PC-9 (cell line): Measurements from ENCODE around the gene SDR42E2.

Experiments
- CTCF ChIP-seq: fragments of 200-600 bp; sonication (generic); conservative IDR thresholded peaks from 2 replicates; pipeline ENCODE4 v1.6.1; 2017; ENCODE audit warnings: mixed run types, antibody characterized with exemption, mild to moderate bottlenecking, moderate library complexity
- EZH2 ChIP-seq: fragments of 200-600 bp; sonication (generic); IDR thresholded peaks from 2 replicates; pipeline ENCODE4 v1.8.0; 2017; ENCODE audit warnings: antibody characterized with exemption, low read depth

DNA sequence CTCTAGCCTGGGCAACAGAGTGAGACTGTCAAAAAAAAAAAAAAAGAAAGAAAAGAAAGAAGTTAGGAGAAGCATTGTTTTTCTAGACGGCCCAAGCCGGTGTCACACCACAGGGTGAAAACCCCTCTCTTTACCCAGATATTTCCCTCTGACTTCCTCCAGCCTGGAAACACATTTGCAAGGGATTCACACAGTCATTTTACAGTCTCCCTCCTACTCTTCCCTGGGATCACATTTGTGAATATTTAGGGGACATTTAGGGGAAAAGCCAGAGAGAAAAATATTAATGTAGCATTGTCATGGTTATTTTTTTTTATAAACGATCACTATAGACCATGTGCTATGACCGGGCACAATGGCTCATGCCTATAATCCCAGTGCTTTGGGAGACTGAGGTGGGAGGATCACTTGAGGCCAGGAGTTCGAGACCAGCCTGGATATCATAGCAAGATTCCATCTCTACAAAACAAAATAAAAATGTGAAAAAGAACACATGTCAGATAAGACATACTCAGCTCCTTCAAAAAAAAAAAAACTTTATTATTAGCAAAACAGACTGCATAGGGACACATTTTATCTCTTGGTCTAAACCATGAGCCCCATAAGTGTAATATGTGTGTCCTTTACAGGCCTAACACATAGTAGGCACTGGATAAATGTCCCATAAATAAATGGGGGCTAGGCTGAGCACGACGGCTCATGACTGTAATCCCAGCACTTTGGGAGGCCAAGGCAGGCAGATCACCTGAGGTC lies 10.9 kb upstream of the SDR42E2 start:
- TF ChIP-seq CTCF (no peak), EZH2 (no peak)
